NOMO-1 (cell line): Measurements from ENCODE around the gene CACYBP.
"Not testable (repeated sequence)": the region's sequence is repeated elsewhere in the genome, so short reads cannot be mapped to it uniquely, and the experiment has no call there.

ENCODE experiments used
- DNase-seq, 2 experiments: peaks; one replicate each; lab custom pipeline; 2025; ENCODE audit not compliant: unreplicated experiment in 2 of 2; lab: John Stamatoyannopoulos, UW

The CACYBP gene

DNA sequence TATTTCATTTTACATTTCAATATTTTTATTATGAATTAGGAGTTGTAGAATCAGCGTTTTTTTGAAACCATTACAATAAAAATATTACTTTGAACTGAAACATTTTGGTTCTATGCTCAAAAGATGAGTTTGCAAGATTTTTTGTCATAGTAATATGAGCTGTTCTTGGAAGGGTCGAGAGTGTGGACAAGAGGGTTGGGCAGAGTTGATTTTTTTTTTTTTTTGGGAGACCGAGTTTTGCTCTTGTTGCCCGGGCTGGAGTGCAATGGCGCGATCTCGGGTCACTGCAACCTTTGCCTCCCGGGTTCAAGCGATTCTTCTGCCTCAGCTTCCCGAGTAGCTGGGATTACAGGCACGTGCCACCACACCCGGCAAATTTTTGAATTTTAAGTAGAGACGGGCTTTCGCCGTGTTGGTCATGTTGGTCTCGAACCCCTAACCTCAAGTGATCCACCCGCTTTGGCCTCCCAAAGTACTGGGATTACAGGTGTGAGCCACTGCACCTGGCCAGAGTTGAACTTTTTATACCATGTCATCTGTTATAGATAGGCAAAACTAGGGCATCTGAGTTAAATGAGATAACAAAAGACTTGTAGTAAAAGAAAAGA lies 3.3 kb downstream of the CACYBP start:
- DNase-seq = no peak

DNA sequence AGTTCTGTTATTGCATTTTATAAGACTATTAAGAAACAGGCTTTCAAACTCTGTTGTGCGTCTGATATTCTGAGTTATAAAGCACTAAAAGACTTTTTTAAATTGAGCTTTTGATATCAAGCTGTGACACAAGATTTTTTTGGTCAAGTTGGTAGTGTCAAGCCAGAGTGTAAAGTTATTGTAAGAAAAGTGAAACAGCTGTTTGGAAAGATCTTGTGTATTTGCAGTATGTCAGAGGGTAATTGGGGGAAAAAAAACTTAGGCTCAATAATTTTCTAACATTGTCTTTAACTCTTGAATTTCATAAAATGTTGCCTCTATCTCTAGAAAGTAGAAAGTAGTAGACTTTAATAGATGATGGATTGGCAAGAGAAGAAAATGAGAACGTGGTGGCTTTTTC lies 3.8 kb downstream of the CACYBP start:
- DNase-seq = no peak

DNA sequence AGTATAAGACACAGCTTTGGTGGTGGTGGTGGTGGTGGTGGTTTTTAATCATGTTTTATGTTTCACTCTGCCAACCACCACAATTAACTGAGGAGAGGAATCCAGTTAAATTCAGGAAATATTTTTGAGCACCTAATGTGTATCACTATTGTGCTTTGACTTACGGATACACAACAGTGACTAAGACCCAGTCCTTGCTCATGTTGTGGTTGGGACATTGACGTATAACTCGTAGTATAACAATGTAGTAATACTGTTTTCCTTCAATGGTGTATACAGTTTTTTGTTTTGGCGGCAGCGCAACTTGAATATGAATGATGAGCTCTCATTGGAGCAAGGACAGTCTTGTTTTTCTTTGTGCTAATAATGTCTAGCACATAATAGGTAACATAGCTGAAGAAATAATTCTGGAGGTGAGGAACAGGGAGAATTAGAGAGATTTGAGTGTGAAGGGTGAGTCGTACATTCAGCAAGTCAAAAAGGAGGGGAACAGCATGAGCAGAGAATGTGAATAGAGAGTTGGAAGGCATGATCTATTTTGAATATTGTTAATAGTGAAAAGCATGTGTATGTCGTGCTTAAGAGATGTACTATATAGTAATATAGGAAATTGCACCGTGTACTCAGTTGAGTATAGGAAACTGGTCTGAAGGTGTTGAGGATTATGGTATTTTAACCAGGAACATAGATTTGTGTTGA lies 5.5 kb downstream of the CACYBP start:
- no peak for DNase-seq

DNA sequence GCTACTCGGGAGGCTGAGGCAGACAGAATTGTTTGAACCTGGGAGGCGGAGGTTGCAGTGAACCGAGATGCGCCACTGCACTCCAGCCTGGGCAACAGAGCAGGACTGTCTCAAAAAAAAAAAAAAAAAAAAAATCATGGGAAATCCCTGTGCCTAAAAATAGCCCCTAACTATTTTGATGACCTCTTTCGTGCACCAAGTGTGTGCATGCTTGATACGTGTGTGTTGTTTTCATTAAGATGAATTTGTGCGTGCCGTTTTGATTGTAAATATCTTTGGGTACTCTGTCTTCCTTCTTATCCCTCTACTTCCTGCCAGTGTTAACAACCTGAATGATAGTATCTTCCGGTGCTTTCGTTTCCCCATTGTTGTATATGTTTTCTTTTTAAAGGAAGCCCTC lies 9.8 kb downstream of the CACYBP start:
- no peak for DNase-seq

DNA sequence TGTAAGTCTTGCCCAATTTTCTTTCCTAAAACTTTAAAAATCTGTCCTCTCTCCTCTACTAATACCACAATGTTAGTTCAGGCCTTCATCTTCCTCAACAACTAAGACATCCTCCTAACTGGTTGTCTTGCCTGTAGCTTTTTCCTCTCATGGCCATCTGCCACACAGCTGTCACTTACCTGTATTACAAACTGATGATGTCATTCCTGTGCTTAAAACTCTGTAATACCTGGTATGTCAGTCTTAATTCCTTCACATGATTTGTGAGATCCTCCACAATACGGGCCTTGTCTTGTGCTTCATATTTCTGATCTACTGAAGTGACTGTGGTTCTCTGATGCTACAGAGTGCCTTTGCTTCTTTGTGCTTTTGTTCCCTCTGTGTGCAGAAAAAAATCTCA lies 13.7 kb downstream of the CACYBP start:
- DNase-seq = no peak

DNA sequence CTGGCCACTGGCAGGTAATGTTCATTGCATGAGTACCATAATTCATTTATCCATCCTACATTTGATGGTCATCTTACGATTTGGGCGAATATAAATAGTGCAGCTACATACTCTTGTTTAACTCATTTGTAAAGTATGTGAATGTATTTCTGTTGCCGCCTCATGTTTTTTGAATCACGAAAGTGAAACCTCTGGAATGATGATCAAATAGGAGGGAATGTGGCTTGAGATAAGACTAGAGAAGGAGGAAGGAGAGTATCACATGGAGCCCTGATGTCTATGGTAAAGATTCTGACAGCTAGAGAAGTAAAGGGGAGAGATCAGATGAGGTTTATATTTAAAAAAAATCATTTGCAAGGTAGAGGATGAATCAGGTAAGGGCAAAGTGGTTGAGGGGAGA lies 15.5 kb downstream of the CACYBP start:
- no peak for DNase-seq

DNA sequence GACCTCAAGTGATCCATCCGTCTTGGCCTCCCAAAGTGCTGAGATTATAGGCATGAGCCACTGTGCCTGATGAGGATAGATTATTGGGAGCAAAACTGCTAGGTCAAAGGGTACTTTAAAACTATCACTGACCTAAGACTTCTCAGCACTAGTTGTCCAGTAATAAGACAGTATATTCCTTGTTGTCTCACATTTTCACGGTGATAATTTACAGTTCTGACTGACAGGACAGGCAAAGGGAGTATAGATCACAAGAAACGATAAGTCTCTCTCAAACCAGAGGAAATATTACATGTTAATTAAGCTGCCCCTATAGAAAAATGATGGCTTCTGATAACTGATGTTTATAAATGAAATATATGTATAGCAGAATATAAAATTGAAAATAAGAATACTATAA lies 19.8 kb downstream of the CACYBP start:
- no peak for DNase-seq

DNA sequence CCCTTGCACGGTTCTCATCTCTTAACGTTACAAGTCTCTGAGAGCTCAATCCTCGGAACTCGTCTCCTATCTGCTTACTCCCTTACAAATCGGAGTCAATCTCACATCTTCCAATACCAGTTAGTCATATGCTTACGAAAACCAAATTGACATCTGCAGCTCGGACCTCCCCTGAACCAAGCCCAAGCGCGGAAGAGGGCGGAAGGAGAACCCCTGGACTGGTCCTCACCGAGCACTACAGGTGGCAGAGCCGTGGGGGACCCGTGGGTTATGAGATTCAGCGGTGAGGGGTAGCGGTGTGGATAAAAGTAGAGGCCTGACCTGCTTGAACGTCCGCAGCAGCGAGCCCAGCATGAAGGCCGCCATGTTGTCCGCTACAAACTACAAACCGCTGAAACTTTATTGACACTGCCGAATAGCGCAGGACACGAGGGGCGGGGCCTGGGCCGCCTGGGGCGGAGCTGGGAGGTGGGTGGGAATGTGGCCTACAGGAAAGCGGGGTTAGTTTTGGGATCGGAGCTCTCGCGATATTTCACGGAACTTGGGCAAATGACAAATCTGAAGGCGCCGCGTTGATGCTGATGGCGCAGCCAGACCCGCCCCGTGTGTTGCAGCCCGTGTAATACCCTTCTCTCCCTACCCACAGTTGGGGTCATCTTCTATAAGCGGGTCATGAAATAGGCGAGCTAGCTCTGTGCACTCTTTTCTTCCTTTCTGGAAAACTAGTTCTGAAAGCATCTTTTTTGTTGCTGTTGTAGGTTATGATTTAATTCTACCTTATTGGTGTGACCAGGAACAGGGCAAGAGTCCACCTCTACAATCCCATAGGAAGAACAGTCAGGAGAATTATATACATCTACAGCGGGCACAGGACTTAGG lies 23.5 kb downstream of the CACYBP start, which contains the start of gene MRPS14:
Gene MRPS14, minus strand, starts transcription at position 383 of the 879 bp plus-strand sequence. Its CDS starts 17 bp downstream, at position 366.
- peak; percentile 95 to 97 for DNase-seq

DNA sequence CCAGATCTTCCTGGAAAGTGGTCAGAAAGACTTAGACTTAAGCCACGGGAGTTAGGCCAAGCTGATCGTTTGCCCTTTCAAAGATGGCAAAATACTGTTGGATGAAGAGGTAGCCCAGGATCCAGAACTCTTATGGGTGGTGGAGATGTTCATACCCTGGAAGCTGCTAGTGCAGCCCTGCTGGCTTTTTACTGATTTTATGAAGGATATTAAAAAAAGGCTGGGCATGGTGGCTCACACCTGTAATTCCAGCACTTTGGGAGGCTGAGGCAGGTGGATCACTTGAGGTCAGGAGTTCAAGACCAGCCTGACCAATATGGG lies 24.1 kb downstream of the CACYBP start:
- DNase-seq = not testable (repeated sequence)

DNA sequence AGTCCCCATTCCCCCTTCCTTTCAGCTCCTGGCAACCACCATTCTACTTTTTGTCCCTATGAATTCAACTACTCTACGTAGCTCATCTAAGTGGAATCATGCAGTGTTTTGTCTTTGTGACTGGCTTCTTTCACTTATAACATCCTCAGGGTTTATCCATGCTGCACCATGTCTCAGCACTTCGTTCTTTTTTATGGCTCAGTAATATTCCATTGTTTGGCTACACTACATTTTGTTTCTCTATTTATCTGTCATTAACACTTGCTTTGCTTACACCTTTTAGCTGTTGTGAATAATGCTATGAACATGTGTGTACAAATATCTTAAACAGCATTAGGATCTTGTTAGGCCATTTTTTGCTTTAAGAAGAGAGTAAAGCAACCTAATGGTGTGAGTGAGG lies 25.0 kb downstream of the CACYBP start:
- DNase-seq = no peak

DNA sequence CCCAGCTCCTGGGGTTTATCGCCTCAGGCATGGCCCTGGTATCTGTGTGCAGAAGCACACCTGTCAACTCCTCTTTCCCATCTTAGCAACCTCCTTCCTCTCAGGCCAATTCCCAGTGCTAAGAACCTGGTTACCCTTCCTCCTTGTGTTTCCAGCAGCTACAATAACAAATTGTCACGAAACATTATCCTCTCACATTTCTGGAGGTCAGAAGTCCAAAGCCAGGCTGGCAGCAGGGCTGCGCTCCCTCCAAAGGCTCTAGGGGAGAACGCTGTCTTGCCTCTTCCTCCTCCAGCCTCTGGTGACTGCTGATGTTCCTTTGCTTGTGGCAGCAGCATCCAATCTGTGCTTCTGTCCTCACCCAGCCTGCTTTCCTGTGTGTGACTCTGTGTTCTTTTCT lies 34.2 kb downstream of the CACYBP start:
- DNase-seq = no peak

DNA sequence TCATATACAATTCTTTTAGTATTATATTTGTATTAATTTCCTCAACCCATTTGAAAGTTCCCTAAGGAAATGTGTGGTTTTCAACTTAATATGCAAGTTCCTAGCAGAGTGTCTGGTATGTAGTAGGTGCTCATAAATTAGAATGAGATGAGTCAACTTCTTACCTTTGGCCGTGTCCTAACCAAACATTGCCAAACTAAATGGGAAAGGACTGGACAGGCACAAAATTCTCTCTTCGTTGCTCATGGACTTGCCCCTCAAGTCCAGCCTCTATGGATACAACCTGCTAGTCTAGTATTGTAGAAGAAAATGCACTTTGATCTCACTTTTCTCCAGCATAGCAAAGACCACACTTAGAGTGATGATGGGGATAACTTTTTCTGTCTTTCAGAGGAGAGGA lies 35.0 kb downstream of the CACYBP start:
- no peak for DNase-seq

DNA sequence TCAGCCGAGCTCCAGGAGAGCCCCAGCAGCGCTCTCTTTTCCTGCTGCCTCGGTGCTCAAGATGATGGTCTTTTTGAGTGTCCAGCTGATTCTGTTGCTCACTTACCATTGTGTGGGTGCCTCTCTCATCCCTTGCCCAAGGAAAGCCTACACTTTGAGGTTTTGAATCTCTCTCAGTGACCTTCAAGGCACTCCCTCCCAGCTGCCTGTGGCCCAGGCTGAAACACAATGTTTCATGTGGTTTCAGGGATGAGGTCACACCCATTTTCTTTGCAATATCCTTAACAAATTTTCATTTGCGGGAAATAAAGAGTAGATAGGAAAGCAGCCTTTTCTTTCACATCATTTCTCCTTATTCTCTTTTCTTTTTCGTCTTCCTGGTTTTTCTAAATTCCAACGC lies 36.1 kb downstream of the CACYBP start:
- DNase-seq = no peak

DNA sequence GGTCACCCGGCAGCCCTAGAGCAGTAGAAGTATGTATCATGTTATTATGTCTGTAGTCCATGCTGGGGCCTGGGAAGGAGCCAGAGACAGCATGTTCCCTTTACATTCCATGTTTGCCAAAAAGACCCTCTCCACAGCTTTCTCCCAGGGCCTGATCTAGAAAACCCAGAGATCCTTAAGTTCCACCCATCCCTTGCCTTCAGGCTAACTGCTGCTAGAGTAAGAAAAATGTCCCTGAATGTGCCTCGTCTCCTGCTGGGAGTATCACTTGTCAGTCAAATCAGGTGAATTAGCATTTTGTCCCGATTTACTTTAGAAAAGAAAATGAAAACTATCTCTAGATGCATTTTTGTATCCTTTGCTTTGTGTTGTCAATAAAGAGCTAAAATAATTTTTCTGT lies 36.7 kb downstream of the CACYBP start:
- DNase-seq = no peak

DNA sequence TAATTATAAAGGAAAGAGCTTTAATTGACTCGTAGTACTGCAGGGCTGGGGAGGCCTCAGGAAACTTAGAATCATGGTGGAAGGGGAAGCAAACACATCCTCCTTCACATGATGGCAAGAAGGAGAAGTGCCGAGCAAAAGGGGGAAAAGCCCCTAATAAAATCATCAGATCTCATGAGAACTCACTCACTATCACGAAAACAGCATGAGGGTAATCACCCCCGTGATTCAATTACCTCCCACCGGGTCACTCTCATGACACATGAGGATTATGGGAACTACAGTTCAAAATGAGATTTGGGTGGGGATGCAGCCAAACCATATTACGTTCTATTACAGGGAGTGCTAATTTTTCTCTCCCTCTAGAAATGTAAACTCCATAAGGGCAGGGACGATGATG lies 37.7 kb downstream of the CACYBP start:
- no peak for DNase-seq

DNA sequence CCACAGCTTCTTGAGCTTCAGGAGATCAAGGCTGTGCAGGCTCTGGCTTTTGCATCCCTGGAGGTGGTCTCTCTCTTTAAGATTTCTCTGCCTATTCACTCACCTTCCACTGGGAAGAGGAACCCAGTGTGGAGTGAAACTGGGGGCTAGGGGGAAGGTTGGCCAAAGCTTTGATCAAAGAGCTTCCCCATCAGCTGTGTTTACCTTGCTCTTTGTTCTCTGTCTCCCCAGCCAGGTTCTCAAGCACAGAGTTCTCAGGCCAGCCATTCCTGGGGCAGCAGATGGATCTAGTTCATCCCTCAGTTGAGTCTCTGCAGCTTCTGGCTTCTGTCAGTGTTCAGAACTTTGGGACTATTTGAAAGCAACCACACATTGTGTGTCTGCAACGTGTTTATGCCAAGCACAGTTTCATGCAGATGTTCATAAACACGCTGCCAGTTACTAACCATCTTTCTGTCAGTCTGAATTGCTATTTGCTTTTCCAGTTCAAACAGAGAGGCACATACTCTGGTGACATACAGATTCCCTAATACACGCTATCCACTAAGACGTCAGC lies 40.7 kb downstream of the CACYBP start:
- no peak for DNase-seq

DNA sequence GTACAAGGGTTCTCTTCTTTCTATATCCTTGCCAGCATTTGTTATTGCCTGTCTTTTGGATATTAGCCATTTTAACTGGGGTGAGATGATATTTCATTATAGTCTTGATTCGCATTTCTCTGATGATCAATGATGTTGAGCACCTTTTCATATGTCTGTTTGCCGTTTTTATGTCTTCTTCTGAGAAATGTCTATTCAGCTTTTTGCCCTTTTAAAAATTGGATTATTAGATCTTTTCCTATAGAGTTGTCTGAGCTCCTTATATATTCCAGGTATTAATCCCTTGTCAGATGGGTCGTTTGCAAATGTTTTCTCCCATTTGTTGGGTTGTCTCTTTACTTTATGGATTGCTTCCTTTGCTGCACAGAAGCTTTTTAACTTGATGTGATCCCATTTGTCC lies 42.9 kb downstream of the CACYBP start:
- no peak for DNase-seq

DNA sequence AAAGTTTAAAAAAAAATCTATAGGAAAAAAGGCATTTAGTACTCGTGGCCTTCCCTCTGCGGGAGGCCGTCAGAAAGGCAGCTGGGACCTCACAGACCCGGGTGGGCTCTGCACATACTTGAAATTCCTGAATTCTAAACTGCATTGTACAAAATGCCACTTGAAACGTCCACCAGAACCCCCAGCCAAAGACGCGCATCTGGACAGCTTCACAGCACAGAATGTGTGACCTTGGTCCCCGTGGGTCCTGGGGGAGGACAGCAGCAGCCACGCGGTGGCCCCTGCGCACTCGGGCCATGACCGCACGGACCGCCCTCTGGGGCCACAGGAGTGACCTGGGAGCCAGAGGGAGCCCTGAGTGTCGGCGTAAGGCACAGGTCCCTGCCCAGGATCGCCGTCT lies 44.1 kb downstream of the CACYBP start:
- no peak for DNase-seq

DNA sequence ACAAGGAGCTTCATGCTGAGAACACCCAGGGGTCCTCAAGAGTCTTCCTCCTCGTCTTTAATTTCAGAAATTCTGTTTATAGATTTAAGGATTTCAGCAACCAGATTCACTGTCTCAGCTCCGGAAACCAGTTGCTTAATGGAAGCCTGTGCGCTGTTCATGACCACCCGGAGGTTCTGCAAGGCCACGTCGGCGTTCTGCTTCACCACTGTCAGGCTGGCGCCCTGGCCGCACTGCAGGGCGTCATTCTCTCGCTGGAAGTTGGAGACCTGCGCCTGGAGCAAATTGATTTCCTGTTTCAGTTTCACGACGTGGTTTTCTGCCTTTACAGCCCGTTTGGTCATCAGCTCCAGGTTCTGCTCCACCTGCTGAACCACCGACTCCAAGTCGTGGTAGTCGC lies 44.8 kb downstream of the CACYBP start:
- DNase-seq = peak; percentile 81 to 89

DNA sequence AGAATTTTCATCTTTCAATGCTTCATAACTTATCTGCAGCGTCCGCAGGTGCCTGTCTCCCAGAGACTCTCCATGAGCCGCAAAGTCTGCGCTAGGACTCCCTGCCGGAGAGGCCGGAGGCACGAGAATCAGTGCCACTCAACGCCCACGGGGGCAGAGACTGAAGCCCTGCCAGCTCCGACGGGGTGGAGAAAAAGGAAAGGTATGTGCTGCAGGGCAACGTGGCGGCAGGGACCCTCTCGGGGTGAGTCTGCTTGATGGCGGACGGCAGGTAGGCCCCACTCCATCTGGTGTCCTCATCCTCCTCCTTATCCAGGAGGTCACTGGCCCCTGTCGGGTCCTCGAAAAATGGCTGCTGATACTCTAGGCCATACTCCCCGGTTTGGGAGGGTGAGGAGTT lies 45.4 kb downstream of the CACYBP start:
- no peak for DNase-seq

DNA sequence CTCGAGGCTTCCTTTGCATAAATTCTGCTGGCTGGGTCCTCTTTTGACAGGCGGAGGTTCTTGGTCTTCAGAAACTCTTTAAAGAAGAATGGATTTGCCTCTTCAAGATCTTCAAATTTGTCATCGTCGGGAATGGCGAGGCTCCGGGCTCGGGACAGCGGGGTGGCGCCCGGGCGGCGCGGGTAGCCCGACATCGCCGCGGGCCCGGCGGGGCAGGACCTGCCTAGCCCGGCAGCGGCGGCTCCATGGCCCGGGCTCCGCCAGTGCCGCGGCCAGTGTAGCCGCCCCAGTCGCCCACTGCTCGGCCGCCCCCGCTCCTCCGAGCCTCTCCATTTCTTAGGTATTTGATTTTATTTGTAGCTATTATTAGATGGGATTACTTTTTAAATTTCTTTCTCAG lies 45.8 kb downstream of the CACYBP start:
- DNase-seq = no peak

DNA sequence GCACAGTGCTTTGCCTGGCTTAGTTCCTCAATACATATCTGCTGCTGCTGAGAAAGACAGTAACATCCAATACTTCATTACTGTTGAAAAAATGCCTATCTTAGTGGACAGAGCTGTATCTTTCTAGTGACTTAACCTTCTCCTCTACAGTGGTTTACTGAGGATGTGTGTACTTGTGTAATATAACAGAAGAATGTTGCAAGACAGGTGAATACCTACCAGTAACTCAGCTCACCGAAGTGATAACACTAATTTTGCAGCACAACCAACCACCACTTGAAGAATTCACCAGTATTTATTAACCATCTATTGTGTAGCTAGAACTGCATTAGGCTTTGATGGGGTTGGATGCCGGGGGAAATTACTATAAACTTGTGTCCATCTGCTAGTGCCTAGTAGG lies 51.2 kb downstream of the CACYBP start:
- no peak for DNase-seq
